ENCODE data around the gene AEN. TPM values are rescaled to one million over a fixed set of nuclear protein-coding genes. Genes with fewer than 3 reads are reported as not detected.

Gene AEN
- polyA plus RNA-seq, 2 of the 4 experiments (the other 2 are of a cell fraction): 57.2 to 74.9 TPM

DNA sequence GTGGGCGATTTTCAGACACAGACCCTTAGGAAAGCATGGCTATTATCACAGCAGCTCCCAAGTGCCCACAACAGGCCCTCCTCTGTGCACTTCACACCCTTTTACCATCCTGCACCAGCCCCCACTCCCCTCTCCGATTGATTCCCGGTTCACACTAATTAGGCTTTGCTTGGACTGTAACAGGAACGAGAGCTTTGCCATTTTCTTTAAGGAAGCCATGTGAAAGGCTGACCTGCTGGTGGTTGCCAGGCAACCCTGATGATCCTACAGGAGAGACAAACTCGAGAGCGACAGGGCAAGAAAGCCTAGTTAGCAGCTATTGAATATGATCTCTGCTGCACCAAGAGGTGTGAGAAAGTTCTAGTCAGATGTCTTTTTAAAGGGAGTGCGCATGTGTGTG lies 46.5 kb upstream of the AEN start (continued):
- TF ChIP-seq, protein P1, sequence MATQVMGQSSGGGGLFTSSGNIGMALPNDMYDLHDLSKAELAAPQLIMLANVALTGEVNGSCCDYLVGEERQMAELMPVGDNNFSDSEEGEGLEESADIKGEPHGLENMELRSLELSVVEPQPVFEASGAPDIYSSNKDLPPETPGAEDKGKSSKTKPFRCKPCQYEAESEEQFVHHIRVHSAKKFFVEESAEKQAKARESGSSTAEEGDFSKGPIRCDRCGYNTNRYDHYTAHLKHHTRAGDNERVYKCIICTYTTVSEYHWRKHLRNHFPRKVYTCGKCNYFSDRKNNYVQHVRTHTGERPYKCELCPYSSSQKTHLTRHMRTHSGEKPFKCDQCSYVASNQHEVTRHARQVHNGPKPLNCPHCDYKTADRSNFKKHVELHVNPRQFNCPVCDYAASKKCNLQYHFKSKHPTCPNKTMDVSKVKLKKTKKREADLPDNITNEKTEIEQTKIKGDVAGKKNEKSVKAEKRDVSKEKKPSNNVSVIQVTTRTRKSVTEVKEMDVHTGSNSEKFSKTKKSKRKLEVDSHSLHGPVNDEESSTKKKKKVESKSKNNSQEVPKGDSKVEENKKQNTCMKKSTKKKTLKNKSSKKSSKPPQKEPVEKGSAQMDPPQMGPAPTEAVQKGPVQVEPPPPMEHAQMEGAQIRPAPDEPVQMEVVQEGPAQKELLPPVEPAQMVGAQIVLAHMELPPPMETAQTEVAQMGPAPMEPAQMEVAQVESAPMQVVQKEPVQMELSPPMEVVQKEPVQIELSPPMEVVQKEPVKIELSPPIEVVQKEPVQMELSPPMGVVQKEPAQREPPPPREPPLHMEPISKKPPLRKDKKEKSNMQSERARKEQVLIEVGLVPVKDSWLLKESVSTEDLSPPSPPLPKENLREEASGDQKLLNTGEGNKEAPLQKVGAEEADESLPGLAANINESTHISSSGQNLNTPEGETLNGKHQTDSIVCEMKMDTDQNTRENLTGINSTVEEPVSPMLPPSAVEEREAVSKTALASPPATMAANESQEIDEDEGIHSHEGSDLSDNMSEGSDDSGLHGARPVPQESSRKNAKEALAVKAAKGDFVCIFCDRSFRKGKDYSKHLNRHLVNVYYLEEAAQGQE (IDR thresholded peaks at IDR 0.05): no peak
- TF ChIP-seq JUN (IDR thresholded peaks at IDR 0.05): no peak
- no peak for TF ChIP-seq MYC (IDR thresholded peaks at IDR 0.05; ENCODE audit: borderline replicate concordance, low read length)

DNA sequence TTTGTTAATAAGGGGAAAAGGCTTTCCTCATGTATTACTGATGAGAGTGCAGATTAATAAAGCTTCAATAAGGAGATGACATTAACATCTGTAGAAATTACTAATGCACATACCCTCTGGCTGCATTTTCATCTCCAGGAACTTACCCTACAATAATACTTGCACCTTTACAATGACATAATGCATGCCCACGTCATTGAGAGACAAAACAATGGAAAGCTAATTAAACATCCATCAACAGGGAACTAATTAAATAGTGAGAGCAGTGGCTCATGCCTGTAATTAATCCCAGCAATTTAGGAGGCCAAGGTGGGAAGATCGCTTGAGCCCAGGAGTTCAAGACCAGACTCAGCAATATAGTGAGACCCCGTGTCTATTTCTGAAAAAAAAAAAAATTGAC lies 41.8 kb upstream of the AEN start:
- TF ChIP-seq RAD21 (conservative IDR thresholded peaks at IDR 0.05 in 1 of 2, IDR thresholded peaks at IDR 0.05 in 1 of 2): no peak
- Histone ChIP-seq H3K4me2 (no peak overlapping the region), H3K9me3 (peaks cover 7% of the 10 kb centered on the region; the same call in 1 of the 3 replicates), H3K27ac (no peak overlapping the region), H3K4me3 (no peak overlapping the region), H3K4me1 (no peaks in the 10 kb centered on the region)
- FAIRE-seq (peak; percentile 51), DNase-seq (ENCODE audit: low read depth in 1 of 2, low spot score in 1 of 2) (no peak), ATAC-seq (no peak)
- ChIA-PET POLR2A (interaction anchor here (0.6 kb wide), 1 partner anchor 74 kb away, joined by 3 read pairs; no protein-coding TSS in a partner anchor), CTCF (no interaction called here)
- 5% methylated on average over 3 of the region's 3 CpGs for WGBS (ENCODE audit: missing lambda C conversion rate)

DNA sequence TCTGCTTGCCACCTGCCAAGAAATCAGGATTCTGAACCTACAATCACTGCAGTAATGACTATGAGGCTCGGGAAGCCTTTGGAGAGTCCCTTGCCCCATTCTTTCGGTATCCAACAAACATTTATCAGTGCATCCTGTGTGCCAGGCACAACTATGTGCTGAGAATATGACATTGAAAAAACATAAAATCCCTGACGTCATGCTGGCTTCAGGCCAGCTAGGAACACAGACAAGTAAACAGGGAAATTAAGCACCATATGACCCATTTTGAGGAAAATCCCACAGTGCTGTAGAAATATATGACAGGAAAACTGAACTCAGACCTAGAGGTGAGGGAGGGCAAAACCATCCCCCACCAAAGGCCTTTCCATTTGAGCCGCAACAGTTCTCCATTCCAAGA lies 40.6 kb upstream of the AEN start:
- Histone ChIP-seq H3K27ac (no peak overlapping the region), H3K9me3 (peaks cover 7% of the 10 kb centered on the region; the same call in 1 of the 3 replicates), H3K4me1 (no peaks in the 10 kb centered on the region), H3K4me2 (no peak overlapping the region), H3K4me3 (no peak overlapping the region)
- TF ChIP-seq CBX8 (IDR thresholded peaks at IDR 0.05): no peak
- no peak for TF ChIP-seq FOSB (CRISPR knock-in tag; IDR thresholded peaks at IDR 0.05)
- no peak for TF ChIP-seq JUNB (IDR thresholded peaks at IDR 0.05)
- TF ChIP-seq KDM5A (IDR thresholded peaks at IDR 0.05): no peak
- no peak for TF ChIP-seq CHD4 (IDR thresholded peaks at IDR 0.05; ENCODE audit: borderline replicate concordance)
- TF ChIP-seq HOXB5 (CRISPR knock-in tag; IDR thresholded peaks at IDR 0.05): no peak
- TF ChIP-seq ZNF302 (CRISPR knock-in tag; IDR thresholded peaks at IDR 0.05): no peak
- TF ChIP-seq EP300 (IDR thresholded peaks at IDR 0.05): no peak
- TF ChIP-seq, protein P2, sequence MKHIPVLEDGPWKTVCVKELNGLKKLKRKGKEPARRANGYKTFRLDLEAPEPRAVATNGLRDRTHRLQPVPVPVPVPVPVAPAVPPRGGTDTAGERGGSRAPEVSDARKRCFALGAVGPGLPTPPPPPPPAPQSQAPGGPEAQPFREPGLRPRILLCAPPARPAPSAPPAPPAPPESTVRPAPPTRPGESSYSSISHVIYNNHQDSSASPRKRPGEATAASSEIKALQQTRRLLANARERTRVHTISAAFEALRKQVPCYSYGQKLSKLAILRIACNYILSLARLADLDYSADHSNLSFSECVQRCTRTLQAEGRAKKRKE (CRISPR knock-in tag; IDR thresholded peaks at IDR 0.05; ENCODE audit: low read depth): no peak
- no peak for TF ChIP-seq RFX5 (IDR thresholded peaks at IDR 0.05)
- TF ChIP-seq JUN (IDR thresholded peaks at IDR 0.05): no peak
- TF ChIP-seq, protein P3, sequence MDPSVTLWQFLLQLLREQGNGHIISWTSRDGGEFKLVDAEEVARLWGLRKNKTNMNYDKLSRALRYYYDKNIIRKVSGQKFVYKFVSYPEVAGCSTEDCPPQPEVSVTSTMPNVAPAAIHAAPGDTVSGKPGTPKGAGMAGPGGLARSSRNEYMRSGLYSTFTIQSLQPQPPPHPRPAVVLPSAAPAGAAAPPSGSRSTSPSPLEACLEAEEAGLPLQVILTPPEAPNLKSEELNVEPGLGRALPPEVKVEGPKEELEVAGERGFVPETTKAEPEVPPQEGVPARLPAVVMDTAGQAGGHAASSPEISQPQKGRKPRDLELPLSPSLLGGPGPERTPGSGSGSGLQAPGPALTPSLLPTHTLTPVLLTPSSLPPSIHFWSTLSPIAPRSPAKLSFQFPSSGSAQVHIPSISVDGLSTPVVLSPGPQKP (IDR thresholded peaks at IDR 0.05; ENCODE audit: low read depth, low read length): no peak
- no peak for TF ChIP-seq ESRRA (IDR thresholded peaks at IDR 0.05; ENCODE audit: borderline replicate concordance, low read length)
- TF ChIP-seq EHMT2 (IDR thresholded peaks at IDR 0.05; ENCODE audit: low read depth): no peak
- TF ChIP-seq, protein P4, sequence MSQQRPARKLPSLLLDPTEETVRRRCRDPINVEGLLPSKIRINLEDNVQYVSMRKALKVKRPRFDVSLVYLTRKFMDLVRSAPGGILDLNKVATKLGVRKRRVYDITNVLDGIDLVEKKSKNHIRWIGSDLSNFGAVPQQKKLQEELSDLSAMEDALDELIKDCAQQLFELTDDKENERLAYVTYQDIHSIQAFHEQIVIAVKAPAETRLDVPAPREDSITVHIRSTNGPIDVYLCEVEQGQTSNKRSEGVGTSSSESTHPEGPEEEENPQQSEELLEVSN (IDR thresholded peaks at IDR 0.05; ENCODE audit: borderline replicate concordance, low read depth): no peak
- TF ChIP-seq, protein P5, sequence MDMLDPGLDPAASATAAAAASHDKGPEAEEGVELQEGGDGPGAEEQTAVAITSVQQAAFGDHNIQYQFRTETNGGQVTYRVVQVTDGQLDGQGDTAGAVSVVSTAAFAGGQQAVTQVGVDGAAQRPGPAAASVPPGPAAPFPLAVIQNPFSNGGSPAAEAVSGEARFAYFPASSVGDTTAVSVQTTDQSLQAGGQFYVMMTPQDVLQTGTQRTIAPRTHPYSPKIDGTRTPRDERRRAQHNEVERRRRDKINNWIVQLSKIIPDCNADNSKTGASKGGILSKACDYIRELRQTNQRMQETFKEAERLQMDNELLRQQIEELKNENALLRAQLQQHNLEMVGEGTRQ (IDR thresholded peaks at IDR 0.05): no peak
- no peak for TF ChIP-seq NR3C1 (IDR thresholded peaks at IDR 0.05)
- TF ChIP-seq PHF8 (IDR thresholded peaks at IDR 0.05; ENCODE audit: borderline replicate concordance, low read depth): no peak
- ChIA-PET CTCF (no interaction called here), POLR2A (no interaction called here)
- DNase-seq (ENCODE audit: low read depth in 1 of 2, low spot score in 1 of 2): no peak
- no peak for FAIRE-seq
- ATAC-seq: no peak
- 36% methylated on average over 4 of the region's 4 CpGs for WGBS (ENCODE audit: missing lambda C conversion rate)
